Myocyte (in vitro differentiated cells): ENCODE measurements around the gene ZSCAN2. TPM values are rescaled to one million over a fixed set of nuclear protein-coding genes. Genes with fewer than 3 reads are reported as not detected.

Experiments
- DNase-seq: peaks from one replicate; pipeline ENCODE4 v3.0.0-alpha.2; 2012; ENCODE audit warnings: low read depth
- total RNA-seq: library from RNA; depleted of rRNA; stranded (reverse); fragments of >200 nt; gene quantifications from 2 replicates; pipeline ENCODE4 v1.2.3, GENCODE V29; 2014

Gene ZSCAN2
- total RNA-seq, 1 donor from 2014 or later = 13.3 TPM

- DNase-seq = peak; percentile 20
These were observed 2.6 kb upstream of the ZSCAN2 start for GRCh38 chr15:84598250-84598649.

DNA sequence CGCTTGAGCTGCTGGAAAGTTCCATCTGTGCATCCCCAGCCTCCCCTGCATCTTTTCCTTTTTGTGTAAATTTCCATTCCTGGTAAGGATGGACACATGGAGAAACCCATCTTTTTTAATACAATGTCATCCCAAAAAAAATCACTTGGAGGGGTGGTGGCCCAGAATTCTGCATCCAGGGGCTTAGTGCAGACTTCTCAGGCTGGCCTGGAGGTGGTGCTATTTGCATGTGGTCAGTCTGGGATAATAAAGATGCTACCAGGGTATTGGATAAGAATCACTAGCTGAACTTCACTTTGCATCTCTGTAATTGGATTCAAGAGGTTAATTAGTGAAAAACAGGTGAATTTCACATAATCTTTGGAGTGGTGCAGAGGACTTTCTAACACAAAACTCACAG, 1.8 kb upstream of the ZSCAN2 start:
- DNase-seq = peak; percentile 64

GRCh38 chr15:84599906-84600305, 903 bp upstream of the ZSCAN2 start:
- DNase-seq = no peak

DNA sequence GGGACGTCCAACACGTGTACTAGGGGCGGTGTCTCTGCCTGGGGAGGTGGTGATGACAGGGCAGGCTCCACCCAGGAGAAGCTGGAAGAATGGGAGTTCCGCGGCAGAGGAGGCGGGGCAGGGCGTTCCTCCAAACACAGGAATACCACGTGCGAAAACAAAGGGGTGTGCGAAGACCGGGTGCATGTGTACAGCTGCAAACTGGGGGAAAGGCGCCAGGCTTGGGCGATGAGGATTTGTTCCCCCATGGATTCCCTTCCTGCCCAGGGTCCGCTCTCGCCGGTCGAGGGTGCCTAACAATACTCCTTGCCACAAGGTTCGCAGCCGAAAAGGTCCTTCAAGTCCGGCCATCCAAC, 500 bp upstream of the ZSCAN2 start:
- DNase-seq = peak; percentile 86

DNA sequence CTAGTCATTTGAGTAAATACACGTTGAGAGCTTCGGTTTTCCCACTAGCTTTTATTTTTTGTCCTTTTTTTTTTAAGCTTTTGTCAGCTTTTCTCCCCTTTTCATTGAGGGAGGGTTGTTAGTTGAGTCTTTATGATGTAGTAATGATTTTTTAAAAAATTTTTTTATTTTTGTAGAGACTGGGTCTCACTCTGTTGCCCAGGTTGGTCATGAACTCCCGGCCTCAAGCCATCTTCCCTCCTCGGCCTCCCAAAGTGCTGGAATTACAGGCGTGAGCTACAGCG, 688 bp downstream of the ZSCAN2 start:
- DNase-seq = no peak

DNA sequence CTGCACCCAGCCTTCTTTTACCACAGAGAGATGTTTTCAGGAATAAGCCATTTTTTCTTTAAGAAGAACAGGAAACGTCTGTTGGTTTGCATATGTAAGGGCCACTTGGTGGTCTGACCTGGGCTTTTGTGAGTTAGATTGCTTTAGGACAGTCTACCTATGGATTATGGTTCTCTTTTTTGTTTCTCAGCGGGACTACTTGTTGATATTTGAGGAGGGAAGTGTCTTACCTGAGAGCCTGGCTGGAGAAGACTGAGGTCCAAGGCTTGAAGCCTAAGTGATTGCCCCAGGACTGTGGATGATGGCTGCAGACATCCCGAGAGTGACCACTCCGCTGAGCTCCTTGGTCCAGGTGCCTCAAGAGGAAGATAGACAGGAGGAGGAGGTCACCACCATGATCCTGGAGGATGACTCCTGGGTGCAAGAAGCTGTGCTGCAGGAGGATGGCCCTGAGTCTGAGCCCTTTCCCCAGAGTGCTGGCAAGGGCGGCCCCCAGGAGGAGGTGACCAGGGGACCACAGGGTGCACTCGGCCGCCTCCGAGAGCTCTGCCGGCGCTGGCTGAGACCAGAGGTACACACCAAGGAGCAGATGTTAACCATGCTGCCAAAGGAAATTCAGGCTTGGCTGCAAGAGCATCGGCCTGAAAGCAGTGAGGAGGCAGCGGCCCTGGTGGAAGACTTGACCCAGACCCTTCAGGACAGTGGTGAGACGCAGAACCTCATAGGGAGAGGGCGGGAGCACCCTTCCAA, 3.0 kb downstream of the ZSCAN2 start:
- DNase-seq = no peak

- DNase-seq = no peak
These were observed 4.2 kb downstream of the ZSCAN2 start for GRCh38 chr15:84604826-84605553.

GRCh38 chr15:84605554-84605882, 4.7 kb downstream of the ZSCAN2 start:
- DNase-seq = no peak

- DNase-seq = no peak
These were observed 5.9 kb downstream of the ZSCAN2 start for GRCh38 chr15:84606653-84607120.

DNA sequence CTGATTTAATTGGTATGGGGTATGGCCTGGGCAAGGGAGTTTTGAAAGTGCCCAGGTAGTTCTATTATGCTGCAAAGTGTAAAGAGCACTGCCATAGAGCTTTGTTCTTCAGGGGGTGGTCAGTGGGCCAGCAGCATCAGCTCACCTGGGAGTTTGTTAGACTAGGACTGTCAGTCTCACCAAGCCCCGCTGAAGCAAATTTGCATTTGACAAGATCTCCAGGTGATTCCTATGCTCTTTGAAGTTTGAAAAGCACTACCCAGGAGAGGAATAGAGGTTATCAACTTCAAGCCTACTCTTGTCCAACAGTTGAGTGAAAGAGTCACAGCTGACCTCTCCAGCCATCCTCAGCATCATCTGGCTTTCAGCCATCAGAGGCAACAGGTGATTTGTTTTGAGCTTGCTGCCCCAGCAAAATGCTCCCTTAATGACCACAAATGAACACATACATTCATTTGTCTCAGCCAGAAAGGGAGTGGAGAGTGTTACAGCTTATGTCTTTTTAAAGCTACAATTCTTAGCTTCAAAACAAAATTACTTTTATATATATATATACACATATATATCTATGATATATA, 8.0 kb downstream of the ZSCAN2 start:
- DNase-seq = peak; percentile 70

DNA sequence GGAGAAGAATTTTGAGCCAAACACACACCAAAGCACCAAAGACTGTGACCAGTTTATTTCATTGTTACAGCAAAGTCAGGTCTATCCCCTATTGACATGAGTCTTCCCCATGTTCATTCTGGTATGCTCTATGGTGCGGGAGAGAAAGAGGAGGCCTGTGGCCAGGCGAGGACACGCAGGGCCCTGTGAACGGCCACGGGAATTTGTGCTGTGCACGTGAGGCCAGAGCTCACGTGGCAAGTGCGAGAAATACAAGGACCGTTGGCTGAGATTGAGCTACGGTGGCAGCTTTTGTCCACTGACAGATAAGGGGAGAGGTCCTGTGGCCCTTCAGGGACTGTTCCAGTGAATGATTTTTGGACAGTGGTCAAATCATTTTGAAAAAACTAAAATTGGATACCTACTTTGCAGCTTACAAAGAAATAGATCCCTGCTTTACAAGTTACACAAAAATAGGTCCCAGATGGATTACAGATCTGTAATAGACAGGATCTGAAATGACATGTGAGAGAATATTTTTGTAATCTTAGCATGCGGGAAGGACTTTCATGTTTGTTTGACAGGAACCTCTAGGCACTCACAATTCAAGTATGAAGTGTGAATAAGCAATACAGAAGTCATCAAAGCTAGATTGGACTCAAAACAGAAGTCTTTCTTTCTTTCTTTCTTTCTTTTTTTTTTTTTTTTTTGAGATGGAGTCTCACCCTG, 9.2 kb downstream of the ZSCAN2 start:
- DNase-seq = no peak

GRCh38 chr15:84611631-84612030, 10.8 kb downstream of the ZSCAN2 start:
- no peak for DNase-seq

DNA sequence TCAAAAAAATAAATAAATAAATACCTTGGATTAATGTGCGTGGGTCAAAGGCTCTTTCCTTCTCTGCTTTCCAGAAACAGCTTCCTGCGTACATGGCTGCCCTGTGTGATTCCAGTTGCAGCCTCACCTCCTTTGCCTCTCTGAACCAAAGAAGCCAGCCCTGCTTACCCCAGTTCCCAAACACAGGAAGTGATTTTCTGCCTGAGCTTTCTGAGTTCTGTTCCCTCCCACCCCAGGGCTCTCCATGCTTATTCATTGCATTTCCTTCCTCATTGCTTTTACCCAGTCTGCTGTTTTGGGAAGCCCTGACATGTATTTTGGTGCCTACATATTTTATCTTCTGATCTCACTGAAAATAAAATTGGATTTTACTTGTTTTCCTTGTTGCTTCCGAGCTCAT, 15.4 kb downstream of the ZSCAN2 start:
- no peak for DNase-seq

GRCh38 chr15:84620626-84621025, 19.8 kb downstream of the ZSCAN2 start:
- DNase-seq = no peak

GRCh38 chr15:84621358-84621979, 20.7 kb downstream of the ZSCAN2 start:
- DNase-seq = no peak

DNA sequence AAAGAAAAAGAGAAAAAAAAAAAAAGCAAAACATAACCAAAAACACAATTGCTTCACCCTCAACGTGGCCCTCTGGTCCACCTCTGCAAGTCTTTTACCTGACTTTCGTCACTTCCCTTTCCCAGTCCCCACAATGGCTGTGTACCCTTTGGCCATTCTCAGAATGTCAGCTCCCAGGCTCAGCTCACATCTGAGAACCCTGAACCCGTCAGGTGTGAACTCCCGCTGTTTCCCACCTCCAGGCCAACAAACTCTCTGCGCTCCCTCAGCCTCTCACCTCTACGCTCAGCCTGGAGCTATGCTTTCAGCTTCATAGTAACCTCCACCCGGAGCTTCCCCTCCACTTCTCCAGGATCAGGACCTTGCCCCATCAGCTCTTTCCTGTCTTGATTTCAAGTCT, 23.6 kb downstream of the ZSCAN2 start:
- DNase-seq = no peak

DNA sequence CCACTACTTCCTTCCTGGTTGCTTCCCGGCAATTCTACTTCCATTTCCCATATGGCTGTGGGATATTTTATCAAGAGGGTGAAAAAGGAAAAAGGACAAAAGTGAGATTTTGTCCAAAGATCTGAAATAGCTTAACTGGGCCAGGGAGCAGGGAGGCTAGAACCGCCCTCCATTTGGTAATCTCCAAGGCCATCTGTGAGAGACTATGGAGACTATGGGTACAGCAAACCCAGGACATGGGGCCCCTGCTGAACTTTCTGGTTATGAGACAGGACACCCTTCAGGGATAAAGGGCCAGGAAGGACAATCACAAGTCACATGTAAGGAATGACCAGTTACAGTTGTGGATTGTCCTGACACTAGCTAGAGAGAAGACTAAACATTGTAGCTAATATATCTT, 24.3 kb downstream of the ZSCAN2 start:
- no peak for DNase-seq

DNA sequence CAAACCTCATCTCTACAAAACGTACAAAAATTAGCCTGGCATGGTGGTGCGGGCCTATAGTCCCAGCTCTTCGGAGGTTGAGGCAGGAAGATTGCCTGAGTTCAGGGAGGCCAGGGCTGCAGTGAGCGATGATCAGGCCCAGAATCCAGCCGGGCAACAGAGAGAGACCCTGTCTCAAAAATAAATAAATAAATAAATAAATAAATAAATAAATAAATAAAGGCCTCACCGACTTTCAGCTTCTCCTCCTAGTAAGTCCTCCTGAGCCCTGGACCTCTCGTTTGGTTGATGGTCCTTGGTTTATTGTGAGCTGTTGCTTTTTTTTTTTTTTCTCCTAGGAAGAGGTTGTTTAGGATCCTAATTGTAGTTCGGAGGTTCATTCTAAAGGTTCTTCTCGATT, 28.2 kb downstream of the ZSCAN2 start:
- DNase-seq = no peak

DNA sequence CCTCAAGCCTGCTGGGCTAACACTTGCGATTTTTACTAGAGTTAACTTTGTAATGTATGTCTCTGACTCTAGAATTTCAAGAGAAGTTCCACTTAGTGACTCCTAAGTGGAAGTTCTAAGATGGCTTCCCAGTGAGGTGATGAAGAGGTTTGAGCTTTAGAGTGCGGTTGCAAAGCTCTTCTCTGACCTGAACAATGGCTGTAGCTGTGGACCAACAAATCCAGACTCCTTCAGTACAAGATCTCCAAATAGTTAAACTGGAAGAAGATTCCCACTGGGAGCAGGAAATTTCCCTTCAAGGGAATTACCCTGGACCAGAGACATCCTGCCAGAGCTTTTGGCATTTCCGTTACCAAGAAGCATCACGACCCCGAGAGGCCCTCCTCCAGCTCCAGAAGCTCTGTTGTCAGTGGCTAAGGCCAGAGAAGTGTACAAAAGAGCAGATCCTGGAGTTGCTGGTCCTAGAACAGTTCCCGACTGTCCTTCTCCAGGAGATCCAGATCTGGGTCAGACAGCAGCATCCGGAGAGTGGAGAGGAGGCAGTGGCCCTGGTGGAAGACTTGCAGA, 31.0 kb downstream of the ZSCAN2 start:
- DNase-seq = no peak

DNA sequence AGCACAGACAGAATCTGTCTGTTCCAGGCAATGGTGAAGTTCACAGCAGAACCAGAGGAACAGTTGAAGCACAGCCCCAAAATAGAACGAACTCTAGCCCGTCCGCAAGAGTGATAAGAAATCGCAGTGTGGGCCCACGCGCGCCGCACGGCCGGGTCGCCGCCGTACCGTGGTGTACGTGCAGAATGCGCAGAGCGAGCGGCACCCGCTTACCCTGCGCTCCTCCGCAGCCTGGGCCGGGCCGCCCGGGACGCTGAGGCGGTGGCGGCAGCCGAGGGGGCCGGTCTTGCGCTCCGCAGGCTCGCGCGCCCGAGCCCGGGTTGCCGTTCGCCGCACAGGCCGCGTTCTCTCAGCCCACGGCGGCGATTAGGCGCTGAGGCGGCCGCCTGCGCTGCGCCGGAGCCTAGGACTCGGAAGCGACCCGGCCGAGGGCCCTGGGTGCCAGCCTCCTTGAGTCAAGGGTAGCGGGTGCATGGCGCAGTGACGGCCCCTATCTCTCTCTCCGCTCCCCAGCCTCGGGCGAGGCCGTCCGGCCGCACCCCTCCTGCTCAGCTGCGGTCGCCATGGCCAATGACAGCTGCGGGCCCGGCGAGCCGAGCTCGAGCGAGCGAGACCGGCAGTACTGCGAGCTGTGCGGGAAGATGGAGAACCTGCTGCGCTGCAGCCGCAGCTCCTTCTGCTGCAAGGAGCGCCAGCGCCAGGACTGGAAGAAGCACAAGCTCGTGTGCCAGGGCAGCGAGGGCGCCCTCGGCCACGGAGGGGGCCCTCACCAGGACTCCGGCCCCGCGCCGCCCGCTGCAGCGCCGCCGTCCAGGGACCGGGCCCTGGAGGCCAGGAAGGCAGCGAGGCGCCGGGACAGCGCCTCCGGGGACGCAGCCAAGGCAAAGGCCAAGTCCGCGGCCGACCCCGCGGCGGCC, 32.8 kb downstream of the ZSCAN2 start:
- DNase-seq = peak; percentile 82
